Measurements from ENCODE around the gene RPS23.
"Not testable (repeated sequence)": the region's sequence is repeated elsewhere in the genome, so short reads cannot be mapped to it uniquely, and the experiment has no call there.

RPS23 gene

GRCh38 chr5:82276800-82277612, 1.1 kb downstream of the RPS23 start:
- DNase-seq, result peak; percentile 22 to 44
- TF ChIP-seq POLR2A (IDR thresholded peaks at IDR 0.05; ENCODE audit: low read length) (no peak), GATA1 (IDR thresholded peaks at IDR 0.05; ENCODE audit: low read depth, low read length) (no peak)

GRCh38 chr5:82275216-82275664, 2.9 kb downstream of the RPS23 start:
- TF ChIP-seq GATA1 (IDR thresholded peaks at IDR 0.05; ENCODE audit: low read depth, low read length) (no peak), POLR2A (IDR thresholded peaks at IDR 0.05; ENCODE audit: low read length) (no peak)
- DNase-seq, result peak; percentile 10 to 14

DNA sequence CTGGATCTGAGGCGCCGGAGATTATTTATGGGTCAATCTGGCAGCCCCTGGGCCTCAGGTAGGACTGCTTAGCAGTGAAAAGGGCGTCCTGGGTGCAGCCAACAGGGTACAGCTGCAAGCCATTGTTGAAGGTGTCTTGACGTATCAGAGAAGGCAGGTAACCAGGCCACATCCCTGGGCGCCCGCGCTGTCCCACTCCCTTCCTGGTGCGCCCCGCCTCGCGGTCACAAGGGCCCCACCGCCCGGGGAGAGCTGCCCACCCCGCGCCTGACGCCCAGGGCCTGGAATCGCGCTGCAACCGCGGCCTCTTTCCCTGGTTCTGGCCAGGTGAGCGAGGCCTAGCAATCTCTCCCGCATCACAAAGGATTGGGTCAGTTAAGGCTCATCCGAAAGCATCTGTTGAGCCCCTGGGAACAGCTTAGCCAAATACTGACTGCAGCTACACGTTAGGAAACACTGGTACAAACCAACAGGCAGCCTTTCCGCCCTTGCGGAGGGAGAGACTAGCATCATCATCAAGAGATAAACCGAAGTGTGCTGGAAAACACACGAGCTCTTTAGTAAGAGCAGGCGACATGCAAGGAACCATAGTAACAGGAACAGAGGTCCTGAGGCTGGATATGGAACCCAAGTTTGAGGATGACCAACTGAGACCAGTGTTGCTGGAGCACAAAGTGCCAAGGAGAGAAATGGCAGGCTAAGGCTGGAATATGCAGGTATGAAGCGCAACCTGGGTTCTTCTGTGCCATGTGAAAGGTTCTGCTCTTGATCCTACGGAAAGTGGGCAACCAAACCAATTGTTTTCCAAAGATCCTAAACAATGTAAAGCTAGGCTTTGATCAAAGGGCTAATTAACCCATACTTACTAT, 3.6 kb downstream of the RPS23 start:
- peak in 1 of 2 experiments; percentile 26 for DNase-seq
- TF ChIP-seq GATA1 (IDR thresholded peaks at IDR 0.05; ENCODE audit: low read depth, low read length) (no peak), POLR2A (IDR thresholded peaks at IDR 0.05; ENCODE audit: low read length) (peak; percentile 72)

- not testable (repeated sequence) for DNase-seq
These were observed 4.7 kb downstream of the RPS23 start for GRCh38 chr5:82273426-82273825.

GRCh38 chr5:82272571-82273356, 5.4 kb downstream of the RPS23 start:
- DNase-seq, result not testable (repeated sequence)

GRCh38 chr5:82269363-82269762, 8.8 kb downstream of the RPS23 start:
- DNase-seq, result not testable (repeated sequence)

More at GRCh38 chr5:82272571-82273356, 5.4 kb downstream of the RPS23 start:
- TF ChIP-seq POLR2A (IDR thresholded peaks at IDR 0.05; ENCODE audit: low read length), result peak; percentile 14

- not testable (repeated sequence) for DNase-seq
These were observed 10.7 kb downstream of the RPS23 start for GRCh38 chr5:82267297-82267933.

DNA sequence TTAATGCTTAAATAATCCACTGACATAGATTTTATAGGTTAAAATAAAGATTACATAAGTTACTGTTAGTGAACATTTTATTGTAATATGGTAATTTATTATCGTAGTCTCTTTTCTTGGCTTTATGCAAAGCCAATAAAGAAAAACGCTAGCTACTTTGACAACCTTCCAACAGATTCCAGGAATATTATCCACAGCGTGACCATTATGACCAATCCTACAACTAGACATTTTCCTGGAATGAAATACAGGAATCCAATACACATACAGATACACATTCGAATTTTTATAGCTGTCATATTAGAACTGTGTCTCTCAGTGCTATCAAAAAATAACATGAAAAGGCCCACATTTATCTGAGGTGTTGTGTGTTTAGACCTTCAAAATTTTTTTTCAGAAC, 13.1 kb downstream of the RPS23 start:
- DNase-seq, result no peak
- TF ChIP-seq GATA1 (IDR thresholded peaks at IDR 0.05; ENCODE audit: low read depth, low read length), result no peak
- no peak for TF ChIP-seq POLR2A (IDR thresholded peaks at IDR 0.05; ENCODE audit: low read length)

- TF ChIP-seq POLR2A (IDR thresholded peaks at IDR 0.05; ENCODE audit: low read length), result no peak
- no peak for TF ChIP-seq GATA1 (IDR thresholded peaks at IDR 0.05; ENCODE audit: low read depth, low read length)
These were observed 18.9 kb downstream of the RPS23 start for GRCh38 chr5:82259172-82259800.

DNA sequence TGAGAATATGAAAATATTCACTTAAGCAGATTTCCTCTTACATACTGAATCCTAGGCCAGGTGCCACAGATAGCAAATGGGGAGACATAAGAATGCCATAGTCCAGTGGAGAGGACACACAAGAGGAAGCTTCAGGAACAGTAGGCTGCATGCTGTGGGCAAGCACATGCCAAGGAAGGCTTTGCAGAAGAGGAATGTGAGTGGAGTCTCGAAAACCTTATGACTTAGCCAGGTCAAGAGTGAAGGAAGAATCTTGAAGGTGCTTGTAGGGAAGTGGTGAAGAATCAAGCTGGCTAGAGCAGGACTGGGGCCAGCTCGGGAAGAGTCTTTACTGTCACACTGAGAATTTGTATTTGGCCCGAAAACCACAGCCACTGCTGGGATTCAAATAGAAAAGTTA, 20.4 kb downstream of the RPS23 start:
- DNase-seq, result no peak
- no peak for TF ChIP-seq POLR2A (IDR thresholded peaks at IDR 0.05; ENCODE audit: low read length)
- no peak for TF ChIP-seq GATA1 (IDR thresholded peaks at IDR 0.05; ENCODE audit: low read depth, low read length)

More at GRCh38 chr5:82259172-82259800, 18.9 kb downstream of the RPS23 start:
- DNase-seq, result peak; percentile 6 to 8

DNA sequence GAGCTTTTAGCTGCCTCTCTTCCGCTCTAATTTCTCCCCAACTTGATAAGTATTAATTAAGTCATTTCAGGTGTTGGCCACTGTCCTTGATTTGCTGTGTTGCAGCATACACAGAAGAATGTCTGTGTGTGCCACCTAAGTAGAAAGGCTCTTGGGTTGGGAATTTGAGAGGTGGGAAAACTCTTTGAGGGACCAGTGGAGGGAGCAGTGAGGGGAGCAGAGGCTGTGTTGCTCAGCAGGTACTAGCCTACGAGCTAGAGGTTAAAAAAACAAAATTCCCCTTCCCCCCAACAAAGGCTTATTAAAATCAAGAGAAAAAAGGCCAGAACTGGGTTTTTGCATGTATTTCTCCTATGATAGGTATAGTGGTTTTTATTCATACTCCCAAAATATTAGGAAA, 20.9 kb downstream of the RPS23 start:
- no peak for DNase-seq
- TF ChIP-seq POLR2A (IDR thresholded peaks at IDR 0.05; ENCODE audit: low read length) (no peak), GATA1 (IDR thresholded peaks at IDR 0.05; ENCODE audit: low read depth, low read length) (no peak)

DNA sequence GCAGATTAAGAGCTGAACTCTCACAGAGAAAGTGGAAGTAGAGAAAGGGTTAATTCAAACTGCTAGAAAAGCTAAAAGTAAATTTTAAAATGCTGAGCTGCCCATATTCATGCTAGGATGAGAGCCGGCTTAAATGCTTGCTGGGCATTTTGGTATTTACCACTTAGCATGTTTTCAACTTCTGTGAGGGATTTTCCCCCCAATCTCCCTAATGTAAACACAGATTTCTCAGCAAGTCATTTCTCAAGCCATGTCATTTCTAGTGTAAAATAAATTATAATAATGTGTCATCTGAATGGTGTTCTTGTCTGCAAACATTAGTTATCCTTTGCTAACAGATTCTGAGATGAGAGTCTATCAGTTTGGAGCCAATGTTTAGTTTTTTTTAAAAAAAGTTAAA, 22.3 kb downstream of the RPS23 start:
- TF ChIP-seq POLR2A (IDR thresholded peaks at IDR 0.05; ENCODE audit: low read length), result no peak

DNA sequence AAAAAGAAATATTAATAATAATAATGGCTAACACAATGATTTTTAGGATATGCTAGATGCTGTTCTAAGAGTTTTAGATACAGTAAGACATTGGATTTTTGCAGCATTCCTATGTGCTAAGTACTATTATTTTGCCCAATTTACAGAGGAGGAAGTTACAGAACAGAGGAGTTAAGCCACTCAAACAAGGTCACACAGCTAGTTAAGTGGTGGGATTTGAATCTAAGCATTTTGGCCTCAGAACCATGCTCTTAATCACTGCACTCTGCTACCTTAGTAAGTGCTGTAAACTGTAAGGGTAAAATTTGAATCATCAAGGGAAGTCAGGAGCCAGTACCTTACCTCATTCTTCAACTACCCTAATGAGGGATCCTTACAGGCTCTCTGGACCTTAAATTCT, 25.4 kb downstream of the RPS23 start:
- no peak for DNase-seq

More for the DNA sequence above, 22.3 kb downstream of the RPS23 start:
- no peak for DNase-seq

More for the DNA sequence above, 25.4 kb downstream of the RPS23 start:
- no peak for TF ChIP-seq POLR2A (IDR thresholded peaks at IDR 0.05; ENCODE audit: low read length)
- no peak for TF ChIP-seq GATA1 (IDR thresholded peaks at IDR 0.05; ENCODE audit: low read depth, low read length)
